COLO668 (cell line): Measurements from ENCODE around the gene TRIM9.

ENCODE experiments used
- DNase-seq: peaks from one replicate; lab custom pipeline; 2025; ENCODE audit not compliant: unreplicated experiment; lab: John Stamatoyannopoulos, UW

TRIM9 gene

GRCh38 chr14:51093371-51094281, 1.3 kb downstream of the TRIM9 start:
- peak; percentile 96 for DNase-seq

DNA sequence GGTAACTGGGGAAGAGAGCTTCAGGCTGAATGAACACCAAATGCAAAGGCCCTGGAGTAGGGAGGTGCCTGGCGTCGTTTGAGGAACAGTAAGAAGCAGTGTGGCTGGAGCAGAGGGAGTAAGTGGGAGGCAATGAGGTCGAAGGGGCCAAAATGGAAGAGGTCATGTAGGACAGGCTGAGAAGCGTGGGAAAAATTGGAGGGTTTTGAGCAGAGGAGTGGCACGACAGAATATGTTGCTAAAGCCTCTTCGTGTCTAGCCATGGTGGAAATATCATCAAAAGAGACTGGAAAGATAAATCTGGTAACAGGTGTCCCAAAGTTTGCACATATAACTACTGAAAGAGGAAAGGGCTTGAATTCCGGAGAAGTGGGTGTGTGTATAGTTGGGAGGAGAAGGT, 1.9 kb downstream of the TRIM9 start:
- DNase-seq: no peak

GRCh38 chr14:51089278-51089677, 5.6 kb downstream of the TRIM9 start:
- no peak for DNase-seq

- DNase-seq: peak; percentile 91
Observed at GRCh38 chr14:51087031-51087441, 7.9 kb downstream of the TRIM9 start.

GRCh38 chr14:51086044-51086443, 8.9 kb downstream of the TRIM9 start:
- no peak for DNase-seq

DNA sequence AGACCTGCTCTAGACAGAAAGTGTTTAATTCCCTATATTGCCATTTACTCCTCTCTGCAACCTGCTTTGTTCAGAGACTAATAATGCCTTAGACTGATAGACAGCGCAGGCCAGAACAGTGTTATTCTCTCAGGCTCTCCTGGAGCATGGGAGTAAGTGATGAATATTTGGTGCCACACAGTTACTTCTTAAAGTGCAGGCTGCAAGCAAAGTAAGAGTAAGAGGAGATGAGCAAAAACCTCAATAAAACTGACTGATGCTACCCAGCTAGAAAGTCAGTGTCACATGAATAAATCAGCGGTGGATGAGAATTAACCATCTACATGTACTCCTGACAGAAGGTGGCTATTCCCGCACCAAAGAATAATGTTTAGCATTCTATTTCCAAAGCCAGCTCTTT, 9.9 kb downstream of the TRIM9 start:
- no peak for DNase-seq

DNA sequence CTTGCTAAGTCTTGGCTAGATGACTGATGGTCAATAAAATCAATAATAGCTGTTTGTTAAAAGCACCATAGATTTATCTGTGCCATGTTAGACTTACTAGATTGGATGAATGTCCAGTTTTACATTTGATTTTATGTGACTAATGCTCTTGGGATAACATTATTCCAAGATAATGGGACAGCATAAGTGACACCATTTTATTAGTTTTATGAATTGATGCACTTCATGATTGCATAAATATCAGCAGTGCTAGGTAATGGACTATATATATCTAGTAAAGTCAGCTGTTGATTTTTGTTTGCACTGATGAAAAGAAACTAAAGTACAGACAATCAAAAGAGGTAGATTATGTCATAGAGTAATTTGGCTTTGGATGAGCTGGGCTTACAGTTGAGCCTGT, 10.4 kb downstream of the TRIM9 start:
- no peak for DNase-seq

DNA sequence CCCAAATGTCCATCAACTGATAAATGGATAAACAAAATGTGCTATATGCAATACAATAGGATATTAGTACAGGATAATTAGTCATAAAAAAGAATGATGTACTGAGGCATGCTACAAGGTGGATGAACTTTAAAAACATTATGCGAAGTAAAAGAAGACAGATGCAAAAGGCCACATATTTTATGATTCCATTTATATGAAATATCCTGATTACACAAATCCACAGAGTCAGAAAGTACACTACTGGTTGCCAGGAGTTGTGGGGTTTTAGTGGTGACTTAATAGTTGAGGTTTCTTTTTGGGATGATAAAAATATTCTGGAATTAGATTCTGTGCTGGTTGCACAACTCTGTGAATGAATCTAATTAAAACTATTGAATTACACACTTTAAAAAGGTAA, 12.6 kb downstream of the TRIM9 start:
- no peak for DNase-seq

- DNase-seq: no peak
Observed at GRCh38 chr14:51081712-51082111, 13.2 kb downstream of the TRIM9 start.

GRCh38 chr14:51081209-51081608, 13.7 kb downstream of the TRIM9 start:
- no peak for DNase-seq

- no peak for DNase-seq
Observed at GRCh38 chr14:51080645-51081044, 14.3 kb downstream of the TRIM9 start.

DNA sequence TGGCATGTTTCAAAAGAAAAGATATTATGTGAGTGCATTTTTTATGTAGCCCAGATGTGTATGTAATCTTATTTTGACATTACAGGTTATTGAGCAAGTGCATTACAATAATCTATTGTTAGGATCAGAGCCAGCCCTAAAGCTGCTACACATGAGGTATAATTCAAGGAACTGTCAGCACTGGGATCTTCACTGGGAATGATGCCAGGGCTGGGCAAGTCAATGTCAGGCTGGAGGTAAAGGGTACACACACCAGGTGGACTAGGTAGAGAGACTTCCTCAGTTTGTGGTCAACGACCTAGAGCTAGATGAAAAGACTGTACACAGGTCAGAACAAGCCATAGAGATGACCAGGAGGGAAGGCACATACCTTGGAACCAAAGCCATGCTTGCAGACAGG, 15.4 kb downstream of the TRIM9 start:
- peak; percentile 74 for DNase-seq

GRCh38 chr14:51079085-51079484, 15.8 kb downstream of the TRIM9 start:
- no peak for DNase-seq

GRCh38 chr14:51074701-51075385, 20.1 kb downstream of the TRIM9 start:
- DNase-seq: no peak

- no peak for DNase-seq
Observed at GRCh38 chr14:51073731-51074130, 21.2 kb downstream of the TRIM9 start.

DNA sequence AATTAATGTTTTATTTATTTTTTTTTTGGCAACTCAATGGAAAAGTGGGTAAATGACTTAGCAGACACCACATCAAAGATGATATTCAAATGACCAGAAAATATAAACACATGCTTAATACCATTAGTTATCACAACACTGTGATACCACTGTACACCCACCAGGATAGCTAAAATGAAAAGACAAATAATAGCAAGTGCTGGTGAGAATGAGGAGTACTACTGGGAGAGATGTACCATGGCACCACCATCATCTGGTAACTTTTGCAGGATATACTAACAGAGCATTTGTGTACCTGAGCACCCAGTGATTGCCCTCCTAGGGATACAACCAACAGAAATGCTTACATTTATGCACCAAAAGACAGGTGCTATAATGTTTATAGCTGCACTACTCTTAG, 21.9 kb downstream of the TRIM9 start:
- no peak for DNase-seq

GRCh38 chr14:51071857-51072256, 23.0 kb downstream of the TRIM9 start:
- DNase-seq: no peak

DNA sequence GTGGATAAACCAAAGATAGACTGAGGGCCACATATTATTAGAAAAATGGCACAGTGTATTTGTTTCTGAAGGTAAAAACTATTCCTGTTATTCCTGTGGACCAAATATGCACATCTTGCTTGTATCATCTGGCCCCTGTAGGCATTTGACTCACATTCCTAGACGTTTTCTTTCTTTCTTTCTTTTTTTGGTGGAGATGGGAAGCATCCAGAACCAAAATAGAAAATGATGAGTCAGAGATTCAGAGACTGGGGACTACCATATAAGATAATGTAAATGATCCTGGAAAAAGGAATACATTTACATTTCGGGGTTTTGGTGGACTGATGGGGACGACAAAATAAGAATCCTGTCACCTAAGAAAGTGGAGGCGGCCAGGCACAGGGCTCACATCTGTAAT, 24.2 kb downstream of the TRIM9 start:
- DNase-seq: no peak

DNA sequence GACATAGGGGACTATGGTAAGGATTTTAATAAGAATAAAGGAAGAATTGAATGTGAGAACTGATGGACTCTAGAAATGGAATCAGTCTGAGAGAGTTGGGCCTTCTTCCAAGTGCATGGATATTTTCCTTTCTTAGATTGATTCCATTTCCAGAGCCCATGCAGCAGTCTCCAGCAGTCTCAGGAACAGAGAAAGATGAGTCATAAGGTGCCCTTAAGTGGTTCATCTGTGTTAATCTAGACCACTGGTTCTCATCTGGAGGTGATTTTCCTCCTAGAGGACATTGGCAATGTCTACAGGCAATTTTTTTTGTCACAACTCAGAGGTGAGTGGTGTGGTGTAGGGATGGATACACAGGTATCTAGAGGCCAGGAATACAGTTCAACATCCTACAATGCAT, 25.9 kb downstream of the TRIM9 start:
- no peak for DNase-seq

DNA sequence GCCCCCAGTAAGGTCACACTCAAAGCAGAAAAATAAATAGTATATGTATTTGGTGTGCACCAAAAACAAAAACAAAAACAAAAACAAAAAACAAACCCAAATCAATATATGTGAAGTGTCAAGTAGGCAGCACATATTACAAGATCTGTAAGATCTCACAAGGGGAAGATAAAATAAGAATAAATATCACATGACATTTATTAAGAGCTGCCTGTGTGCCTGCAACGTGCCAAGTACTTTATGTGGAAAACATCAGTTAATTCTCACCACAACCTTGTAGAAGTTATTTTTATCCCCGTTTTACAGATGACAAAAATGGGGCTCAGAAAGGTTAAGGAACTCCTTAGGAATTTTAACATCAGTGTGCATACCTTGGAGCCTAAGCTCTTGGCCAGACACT, 26.6 kb downstream of the TRIM9 start:
- DNase-seq: no peak

DNA sequence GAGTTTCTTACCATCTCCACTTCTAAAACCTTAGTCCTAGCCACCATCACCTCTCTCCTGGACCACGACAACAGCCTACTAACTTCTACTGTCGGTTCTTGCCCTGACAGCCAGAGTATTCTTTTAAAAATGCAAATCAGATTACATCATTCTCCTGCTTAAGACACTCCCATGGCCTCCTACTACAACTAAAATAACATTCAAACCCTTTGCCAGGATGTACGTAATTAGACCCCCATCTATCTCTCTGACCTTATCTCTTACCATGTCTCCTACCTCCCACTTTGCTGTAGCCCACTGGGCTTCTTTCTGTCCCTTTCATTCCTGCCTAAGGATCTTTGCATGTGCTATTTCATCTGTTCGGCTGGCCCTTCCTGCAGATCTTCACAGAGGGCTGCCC, 27.6 kb downstream of the TRIM9 start:
- no peak for DNase-seq

- DNase-seq: no peak
Observed at GRCh38 chr14:51066576-51066975, 28.3 kb downstream of the TRIM9 start.
